SK-N-MC (cell line): ENCODE measurements around the gene CELF2.

Source experiments
- DNase-seq: peaks from one replicate; pipeline ENCODE4 v3.0.0-alpha.2; 2011; ENCODE audit warnings: low read depth, low spot score
- H3K27ac ChIP-seq: fragments of 200-600 bp; sonication (generic); 2 replicates; pipeline ENCODE4 v1.5.1; 2016; ENCODE audit warnings: mixed run types
- H3K36me3 ChIP-seq: fragments of 200-600 bp; sonication (generic); 2 replicates; pipeline ENCODE4 v1.6.1; 2017; ENCODE audit warnings: antibody characterized with exemption, low read length, mixed read lengths; ENCODE audit not compliant: insufficient read depth
- H3K4me3 ChIP-seq: fragments of 200-600 bp; sonication (generic); 2 replicates; pipeline ENCODE4 v1.5.1; 2016
- H3K9ac ChIP-seq: fragments of 200-600 bp; sonication (generic); 2 replicates; pipeline ENCODE4 v1.8.0; 2017; ENCODE audit warnings: mixed run types, mixed read lengths; ENCODE audit not compliant: insufficient read length
- H3K9me3 ChIP-seq: fragments of 200-600 bp; sonication (generic); 2 replicates; pipeline ENCODE4 v1.6.1; 2017; ENCODE audit warnings: low read depth, mild to moderate bottlenecking, antibody characterized with exemption, low read length, moderate library complexity, mixed read lengths
- EZH2 ChIP-seq: fragments of 200-600 bp; sonication (generic); IDR thresholded peaks from one replicate; pipeline ENCODE4 v1.6.1; 2017; ENCODE audit warnings: antibody characterized with exemption
- FOXP2 ChIP-seq: optimal IDR thresholded peaks from 2 replicates; pipeline ENCODE3; 2011; ENCODE audit warnings: mild to moderate bottlenecking, moderate library complexity; ENCODE audit not compliant: insufficient read depth; ENCODE audit errors: extremely low read length, control extremely low read depth
- POLR2AphosphoS5 ChIP-seq: IDR thresholded peaks from 2 replicates; pipeline ENCODE4 v1.6.1; 2012; ENCODE audit warnings: mild to moderate bottlenecking, low read depth, low read length, borderline replicate concordance

The CELF2 gene

DNA sequence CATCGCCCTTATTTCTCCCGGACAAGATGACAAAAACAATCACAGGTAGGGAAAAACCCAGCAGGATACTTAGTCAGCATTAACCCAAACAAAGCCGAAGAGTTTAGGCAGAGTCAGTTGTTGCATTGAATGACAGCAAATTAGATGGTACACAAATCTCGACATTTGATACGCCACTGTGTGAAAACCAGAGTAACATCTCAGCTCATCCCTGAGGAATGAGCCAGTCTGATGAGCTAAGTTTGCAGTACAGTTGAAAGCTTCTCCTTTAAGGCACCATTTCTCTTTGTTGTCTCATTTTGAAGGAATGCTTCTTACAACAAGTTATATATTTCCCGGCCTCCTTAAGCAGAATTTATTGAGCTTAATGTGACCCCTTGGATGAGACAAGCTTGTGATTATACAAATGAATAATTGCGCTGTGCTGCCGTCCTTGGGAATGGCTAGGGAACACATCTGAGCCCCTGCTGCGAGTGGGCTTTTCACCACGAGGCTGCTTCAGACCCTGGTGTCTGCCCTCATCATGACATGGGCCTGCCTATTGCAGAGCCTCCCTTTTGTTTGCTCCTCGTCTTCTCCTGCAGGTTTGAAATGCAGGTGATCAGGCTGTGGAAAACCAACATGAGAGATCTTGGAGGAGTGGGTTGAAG lies 137.3 kb downstream of the CELF2 start:
- no peak for DNase-seq
- H3K9me3 ChIP-seq = no peaks in the 10 kb centered on the region
- H3K36me3 ChIP-seq = no peaks in the 10 kb centered on the region
- TF ChIP-seq POLR2AphosphoS5 (no peak), FOXP2 (no peak), EZH2 (no peak)
- no peak overlapping the region for H3K9ac ChIP-seq
- no peak overlapping the region for H3K4me3 ChIP-seq
- H3K27ac ChIP-seq = no peak overlapping the region

GRCh38 chr10:11156480-11156879 lies 138.8 kb downstream of the CELF2 start:
- Histone ChIP-seq H3K9ac (no peak overlapping the region), H3K4me3 (no peak overlapping the region), H3K27ac (no peak overlapping the region), H3K36me3 (no peaks in the 10 kb centered on the region), H3K9me3 (no peaks in the 10 kb centered on the region)
- DNase-seq = no peak
- TF ChIP-seq FOXP2 (no peak), POLR2AphosphoS5 (no peak), EZH2 (no peak)

GRCh38 chr10:11157292-11158076 lies 139.8 kb downstream of the CELF2 start:
- no peak for DNase-seq
- TF ChIP-seq FOXP2 = no peak
- Histone ChIP-seq H3K4me3 (no peak overlapping the region), H3K27ac (no peak overlapping the region), H3K9me3 (no peaks in the 10 kb centered on the region), H3K36me3 (no peaks in the 10 kb centered on the region), H3K9ac (no peak overlapping the region)

- no peak for TF ChIP-seq POLR2AphosphoS5
- TF ChIP-seq FOXP2 = no peak
- TF ChIP-seq EZH2 = no peak
- Histone ChIP-seq H3K36me3 (no peaks in the 10 kb centered on the region), H3K27ac (no peak overlapping the region), H3K9ac (no peak overlapping the region), H3K9me3 (no peaks in the 10 kb centered on the region), H3K4me3 (no peak overlapping the region)
- no peak for DNase-seq
Measured at GRCh38 chr10:11158080-11158479, 140.4 kb downstream of the CELF2 start.

DNA sequence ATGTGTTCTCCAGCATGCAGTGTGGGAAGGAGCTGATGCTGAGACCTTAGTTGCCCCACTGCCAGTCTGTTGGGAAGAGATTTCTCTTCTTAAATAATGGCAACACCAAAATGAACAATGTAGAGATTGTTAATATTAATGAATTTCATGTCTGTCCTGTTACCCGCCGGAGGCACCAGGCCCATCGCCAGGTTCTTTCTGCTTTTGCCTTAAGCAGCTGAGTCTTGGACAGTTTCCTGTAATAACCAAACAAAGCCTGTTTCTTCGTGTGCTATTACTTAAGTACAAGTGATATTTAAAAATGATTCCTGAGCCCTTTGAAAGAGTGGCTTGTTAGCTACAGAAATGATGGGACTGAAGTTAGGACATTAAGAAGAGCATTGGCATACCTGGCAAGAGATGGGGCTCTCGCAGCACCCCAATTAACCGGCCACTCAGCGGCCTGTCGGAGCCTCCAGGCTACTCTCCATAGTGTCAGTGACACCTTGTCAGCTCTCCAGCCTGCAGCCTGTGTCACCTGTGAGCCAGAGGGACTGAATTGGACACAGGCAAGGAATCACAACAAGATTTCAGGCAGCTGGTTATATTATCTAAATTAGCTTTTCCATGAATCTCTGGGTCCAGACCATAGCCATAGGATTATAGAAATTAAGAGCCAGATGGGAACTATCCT lies 142.0 kb downstream of the CELF2 start:
- DNase-seq = no peak
- H3K27ac ChIP-seq = no peak overlapping the region

GRCh38 chr10:11161096-11161495 lies 143.4 kb downstream of the CELF2 start:
- Histone ChIP-seq H3K4me3 (no peak overlapping the region), H3K27ac (no peak overlapping the region), H3K9me3 (no peaks in the 10 kb centered on the region), H3K36me3 (no peaks in the 10 kb centered on the region), H3K9ac (no peak overlapping the region)
- TF ChIP-seq POLR2AphosphoS5 = no peak
- DNase-seq = no peak

More for the DNA sequence above, 142.0 kb downstream of the CELF2 start:
- Histone ChIP-seq H3K9me3 (no peaks in the 10 kb centered on the region), H3K36me3 (no peaks in the 10 kb centered on the region), H3K4me3 (no peak overlapping the region), H3K9ac (no peak overlapping the region)
- no peak for TF ChIP-seq FOXP2
- no peak for TF ChIP-seq EZH2
- no peak for TF ChIP-seq POLR2AphosphoS5

DNA sequence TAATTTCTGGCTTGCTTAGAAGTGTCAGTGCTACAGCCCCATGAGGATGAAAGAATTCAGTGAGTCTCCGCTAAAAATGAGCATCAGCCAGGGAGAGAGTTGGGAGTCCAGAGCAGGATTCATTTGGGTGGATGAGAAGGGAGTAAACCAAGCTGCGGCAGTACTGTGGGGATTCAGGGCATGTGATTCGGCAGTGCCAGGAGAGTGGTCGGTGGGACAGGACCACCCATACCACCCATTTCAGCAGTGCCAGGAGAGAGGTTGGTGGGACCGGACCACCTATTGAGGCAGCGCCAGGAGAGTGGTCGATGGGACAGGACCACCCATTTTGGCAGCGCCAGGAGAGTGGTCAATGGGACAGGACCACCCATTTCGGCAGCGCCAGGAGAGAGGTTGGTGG lies 144.2 kb downstream of the CELF2 start:
- no peak for DNase-seq
- Histone ChIP-seq H3K36me3 (no peaks in the 10 kb centered on the region), H3K27ac (no peak overlapping the region), H3K4me3 (no peak overlapping the region), H3K9me3 (no peaks in the 10 kb centered on the region), H3K9ac (no peak overlapping the region)
- TF ChIP-seq FOXP2 (no peak), EZH2 (no peak), POLR2AphosphoS5 (no peak)

GRCh38 chr10:11162828-11163599 lies 145.3 kb downstream of the CELF2 start:
- Histone ChIP-seq H3K36me3 (no peaks in the 10 kb centered on the region), H3K9ac (no peak overlapping the region), H3K9me3 (no peaks in the 10 kb centered on the region), H3K27ac (no peak overlapping the region), H3K4me3 (no peak overlapping the region)
- DNase-seq = no peak
- no peak for TF ChIP-seq FOXP2
- TF ChIP-seq POLR2AphosphoS5 = no peak
- TF ChIP-seq EZH2 = no peak
